ENCODE results near the gene OPN4.
A peak's percentile ranks its signal among the peaks of the same experiment; 100 is the strongest.

The OPN4 gene

GRCh38 chr10:86706977-86707376 lies 52.6 kb downstream of the OPN4 start:
- TF ChIP-seq, protein P1, sequence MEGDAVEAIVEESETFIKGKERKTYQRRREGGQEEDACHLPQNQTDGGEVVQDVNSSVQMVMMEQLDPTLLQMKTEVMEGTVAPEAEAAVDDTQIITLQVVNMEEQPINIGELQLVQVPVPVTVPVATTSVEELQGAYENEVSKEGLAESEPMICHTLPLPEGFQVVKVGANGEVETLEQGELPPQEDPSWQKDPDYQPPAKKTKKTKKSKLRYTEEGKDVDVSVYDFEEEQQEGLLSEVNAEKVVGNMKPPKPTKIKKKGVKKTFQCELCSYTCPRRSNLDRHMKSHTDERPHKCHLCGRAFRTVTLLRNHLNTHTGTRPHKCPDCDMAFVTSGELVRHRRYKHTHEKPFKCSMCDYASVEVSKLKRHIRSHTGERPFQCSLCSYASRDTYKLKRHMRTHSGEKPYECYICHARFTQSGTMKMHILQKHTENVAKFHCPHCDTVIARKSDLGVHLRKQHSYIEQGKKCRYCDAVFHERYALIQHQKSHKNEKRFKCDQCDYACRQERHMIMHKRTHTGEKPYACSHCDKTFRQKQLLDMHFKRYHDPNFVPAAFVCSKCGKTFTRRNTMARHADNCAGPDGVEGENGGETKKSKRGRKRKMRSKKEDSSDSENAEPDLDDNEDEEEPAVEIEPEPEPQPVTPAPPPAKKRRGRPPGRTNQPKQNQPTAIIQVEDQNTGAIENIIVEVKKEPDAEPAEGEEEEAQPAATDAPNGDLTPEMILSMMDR (conservative IDR thresholded peaks at IDR 0.05; ENCODE audit: low read depth, low read length), result no peak
- DNase-seq (ENCODE audit: low read depth), result no peak
- H3K4me3 ChIP-seq (ENCODE audit: low read length), result no peak overlapping the region

GRCh38 chr10:86707505-86707904 lies 53.2 kb downstream of the OPN4 start:
- no peak for DNase-seq (ENCODE audit: low read depth)
- TF ChIP-seq, protein P1 (conservative IDR thresholded peaks at IDR 0.05; ENCODE audit: low read depth, low read length), result no peak
- H3K4me3 ChIP-seq (ENCODE audit: low read length), result no peak overlapping the region

- no peak for DNase-seq (ENCODE audit: low read depth)
- TF ChIP-seq, protein P1 (conservative IDR thresholded peaks at IDR 0.05; ENCODE audit: low read depth, low read length), result no peak
- H3K4me3 ChIP-seq (ENCODE audit: low read length), result no peak overlapping the region
Measured at GRCh38 chr10:86708068-86708782, 53.9 kb downstream of the OPN4 start.

DNA sequence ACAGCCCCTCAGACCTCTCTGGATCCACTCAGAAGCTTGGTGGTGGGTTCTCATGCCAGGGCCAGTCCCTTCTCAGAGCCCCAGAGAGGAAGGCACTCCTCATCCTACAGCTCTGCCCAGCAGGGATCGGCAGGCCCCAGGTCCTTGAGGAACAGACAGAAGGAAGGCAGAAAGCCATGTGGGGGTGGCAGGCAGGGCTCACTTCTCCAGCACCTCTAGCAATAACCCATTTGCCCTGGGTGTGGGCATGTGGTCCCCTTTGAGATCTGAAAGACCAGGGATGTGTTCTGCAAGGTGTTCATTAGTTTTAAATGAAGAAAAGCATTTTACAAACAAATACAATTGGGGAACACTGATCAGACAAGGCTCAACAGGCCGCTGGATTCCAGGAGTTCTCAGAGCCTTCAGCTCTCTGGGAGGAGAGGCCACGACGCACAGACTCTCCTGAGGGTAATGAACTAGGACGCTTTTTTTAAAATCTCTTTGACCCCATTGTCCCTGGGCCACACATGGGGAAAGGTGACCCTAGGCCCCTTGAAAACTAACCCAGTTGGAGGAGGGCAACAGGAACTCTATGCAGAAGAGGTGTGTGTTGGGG lies 54.5 kb downstream of the OPN4 start:
- TF ChIP-seq, protein P1 (conservative IDR thresholded peaks at IDR 0.05; ENCODE audit: low read depth, low read length), result no peak
- H3K4me3 ChIP-seq (ENCODE audit: low read length), result no peak overlapping the region
- DNase-seq (ENCODE audit: low read depth), result no peak

DNA sequence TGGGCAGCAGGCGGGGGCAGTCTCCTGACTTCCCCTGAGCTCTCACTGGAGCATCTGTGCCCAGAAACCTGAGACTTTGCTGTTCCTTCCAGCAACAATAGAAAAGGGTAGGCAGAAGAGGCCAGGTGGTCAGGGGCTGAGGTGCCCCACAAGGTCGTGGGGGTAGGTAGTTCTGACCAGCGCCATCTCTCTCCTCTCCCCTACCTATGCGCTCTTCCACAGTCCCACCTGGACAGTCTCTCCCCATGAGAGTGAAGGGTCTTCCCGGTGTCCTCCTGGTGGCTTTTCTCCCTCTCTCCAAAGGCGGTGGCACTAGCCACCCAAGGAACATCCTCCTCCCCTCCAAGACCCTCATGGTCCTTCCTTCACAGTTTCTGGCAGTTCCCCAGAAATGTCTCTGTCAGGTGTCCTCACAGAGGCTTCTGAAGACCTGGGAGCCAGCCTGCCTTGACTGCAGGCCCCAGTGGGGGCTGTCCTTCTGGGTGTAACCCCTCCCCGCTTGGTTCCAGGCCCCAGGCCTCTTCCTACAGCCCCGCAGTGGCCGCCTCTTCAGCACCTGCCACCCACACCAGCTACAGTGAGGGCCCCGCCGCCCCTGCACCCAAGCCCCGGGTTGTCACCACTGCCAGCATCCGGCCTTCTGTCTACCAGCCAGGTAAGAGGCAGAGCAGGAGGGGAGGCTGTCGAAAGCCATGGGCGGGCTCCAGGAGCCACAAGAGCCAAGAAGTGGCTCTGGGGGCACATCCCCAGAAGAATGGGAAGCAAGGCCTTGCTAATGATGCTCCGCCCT lies 55.2 kb downstream of the OPN4 start:
- TF ChIP-seq, protein P1 (conservative IDR thresholded peaks at IDR 0.05; ENCODE audit: low read depth, low read length), result no peak
- no peak overlapping the region for H3K4me3 ChIP-seq (ENCODE audit: low read length)
- no peak for DNase-seq (ENCODE audit: low read depth)

- TF ChIP-seq, protein P1 (conservative IDR thresholded peaks at IDR 0.05; ENCODE audit: low read depth, low read length), result peak; percentile 70
- H3K4me3 ChIP-seq (ENCODE audit: low read length), result peak overlapping the region; percentile 57
- peak; percentile 47 for DNase-seq (ENCODE audit: low read depth)
Measured at GRCh38 chr10:86710987-86711512, 56.7 kb downstream of the OPN4 start.

Data from retinal pigment epithelial cell (primary cell).